Mucosa of rectum (tissue), 2 donors: ENCODE measurements around the gene SART3.

Experiments used
- H3K27ac ChIP-seq, 2 donors: one replicate each; pipeline ENCODE4 v1.7.0; 2013; ENCODE audit warnings: inconsistent platforms in 2 of 2, low read depth in 2 of 2, low read length in 2 of 2
- H3K27me3 ChIP-seq, 2 donors: one replicate each; pipeline ENCODE4 v1.7.0; 2013; ENCODE audit warnings: low read length in 2 of 2; ENCODE audit not compliant: control insufficient read depth in 2 of 2, insufficient read depth in 2 of 2
- H3K36me3 ChIP-seq, 2 donors: one replicate each; pipeline ENCODE4 v1.7.0; 2013; ENCODE audit warnings: low read length in 2 of 2; ENCODE audit not compliant: control insufficient read depth in 2 of 2, insufficient read depth in 2 of 2
- H3K4me1 ChIP-seq, 2 donors: one replicate each; pipeline ENCODE4 v1.7.0; 2013; ENCODE audit warnings: low read length in 2 of 2, mild to moderate bottlenecking in 1 of 2; ENCODE audit not compliant: control insufficient read depth in 2 of 2, insufficient read depth in 2 of 2
- H3K4me3 ChIP-seq, 2 donors: one replicate each; pipeline ENCODE4 v1.7.0; 2013; ENCODE audit warnings: low read length in 2 of 2
- H3K9ac ChIP-seq, 2 donors: one replicate each; pipeline ENCODE4 v1.7.0; 2013; ENCODE audit warnings: low read length in 2 of 2, low read depth in 1 of 2, mild to moderate bottlenecking in 1 of 2
- H3K9me3 ChIP-seq, 2 donors: one replicate each; pipeline ENCODE4 v1.7.0; 2013; ENCODE audit warnings: low read length in 2 of 2; ENCODE audit not compliant: control insufficient read depth in 2 of 2
- donor health status: healthy.
- donor health status: Normal muscosa, but diverticular disease.

SART3 gene

GRCh38 chr12:108570743-108571608, 10.0 kb upstream of the SART3 start:
- Histone ChIP-seq H3K9me3 (no peaks in the 10 kb centered on the region), H3K9ac (no peak overlapping the region), H3K36me3 (peaks cover 29 to 35% of the 10 kb centered on the region in 2 donors), H3K4me1 (peaks cover 17 to 31% of the 10 kb centered on the region in 2 donors), H3K27ac (no peak overlapping the region), H3K4me3 (no peak overlapping the region), H3K27me3 (no peaks in the 10 kb centered on the region)

- Histone ChIP-seq H3K36me3 (peaks cover 45 to 51% of the 10 kb centered on the region in 2 donors), H3K4me1 (peaks cover 18 to 38% of the 10 kb centered on the region in 2 donors), H3K9ac (peak overlapping the region in 1 of 2 donors; percentile 43), H3K4me3 (no peak overlapping the region), H3K9me3 (no peaks in the 10 kb centered on the region), H3K27me3 (no peaks in the 10 kb centered on the region), H3K27ac (peak overlapping the region; percentile 74 to 76)
Observed at GRCh38 chr12:108568338-108569154, 7.6 kb upstream of the SART3 start.

- no peaks in the 10 kb centered on the region for H3K9me3 ChIP-seq
- no peaks in the 10 kb centered on the region for H3K27me3 ChIP-seq
- H3K36me3 ChIP-seq: peaks cover 45 to 51% of the 10 kb centered on the region in 2 donors
- peaks cover 19 to 38% of the 10 kb centered on the region in 2 donors for H3K4me1 ChIP-seq
- H3K9ac ChIP-seq: no peak overlapping the region
- peak overlapping the region; percentile 74 to 76 for H3K27ac ChIP-seq
- H3K4me3 ChIP-seq: no peak overlapping the region
Observed at GRCh38 chr12:108567406-108568337, 6.7 kb upstream of the SART3 start.

- no peak overlapping the region for H3K9ac ChIP-seq
- H3K27me3 ChIP-seq: no peaks in the 10 kb centered on the region
- peaks cover 15 to 33% of the 10 kb centered on the region in 2 donors for H3K4me1 ChIP-seq
- H3K36me3 ChIP-seq: peaks cover 45 to 51% of the 10 kb centered on the region in 2 donors
- H3K9me3 ChIP-seq: no peaks in the 10 kb centered on the region
- H3K27ac ChIP-seq: peak overlapping the region; percentile 46 to 67
- H3K4me3 ChIP-seq: no peak overlapping the region
Observed at GRCh38 chr12:108566452-108566851, 5.5 kb upstream of the SART3 start.

GRCh38 chr12:108565976-108566375, 5.0 kb upstream of the SART3 start:
- no peaks in the 10 kb centered on the region for H3K9me3 ChIP-seq
- H3K27ac ChIP-seq: peak overlapping the region; percentile 46 to 67
- peaks cover 15 to 28% of the 10 kb centered on the region in 2 donors for H3K4me1 ChIP-seq
- no peak overlapping the region for H3K4me3 ChIP-seq
- no peaks in the 10 kb centered on the region for H3K27me3 ChIP-seq
- H3K36me3 ChIP-seq: peaks cover 45 to 51% of the 10 kb centered on the region in 2 donors
- H3K9ac ChIP-seq: no peak overlapping the region

GRCh38 chr12:108565146-108565545, 4.2 kb upstream of the SART3 start:
- H3K27me3 ChIP-seq: no peaks in the 10 kb centered on the region
- peaks cover 45 to 51% of the 10 kb centered on the region in 2 donors for H3K36me3 ChIP-seq
- no peak overlapping the region for H3K4me3 ChIP-seq
- no peaks in the 10 kb centered on the region for H3K9me3 ChIP-seq
- no peak overlapping the region for H3K27ac ChIP-seq
- no peak overlapping the region for H3K9ac ChIP-seq
- peaks cover 16 to 32% of the 10 kb centered on the region in 2 donors for H3K4me1 ChIP-seq

GRCh38 chr12:108564724-108565123, 3.8 kb upstream of the SART3 start:
- Histone ChIP-seq H3K27ac (no peak overlapping the region), H3K9ac (no peak overlapping the region), H3K4me1 (peaks cover 20 to 36% of the 10 kb centered on the region in 2 donors), H3K4me3 (no peak overlapping the region), H3K36me3 (peaks cover 45 to 51% of the 10 kb centered on the region in 2 donors), H3K9me3 (no peaks in the 10 kb centered on the region), H3K27me3 (no peaks in the 10 kb centered on the region)

GRCh38 chr12:108563804-108564151, 2.8 kb upstream of the SART3 start:
- Histone ChIP-seq H3K9me3 (no peaks in the 10 kb centered on the region), H3K36me3 (peaks cover 44% of the 10 kb centered on the region in 2 donors), H3K27me3 (no peaks in the 10 kb centered on the region), H3K4me1 (peaks cover 27 to 44% of the 10 kb centered on the region in 2 donors), H3K27ac (peak overlapping the region in 1 of 2 donors; percentile 88), H3K9ac (peak overlapping the region; percentile 86 to 92), H3K4me3 (peak overlapping the region; percentile 82 to 94)

GRCh38 chr12:108563136-108563803, 2.3 kb upstream of the SART3 start:
- H3K9ac ChIP-seq: peak overlapping the region; percentile 86 to 92
- H3K4me1 ChIP-seq: peaks cover 28 to 43% of the 10 kb centered on the region in 2 donors
- H3K27ac ChIP-seq: peak overlapping the region; percentile 88
- H3K36me3 ChIP-seq: peaks cover 39% of the 10 kb centered on the region in 2 donors
- no peaks in the 10 kb centered on the region for H3K9me3 ChIP-seq
- H3K4me3 ChIP-seq: peak overlapping the region; percentile 82 to 94
- no peaks in the 10 kb centered on the region for H3K27me3 ChIP-seq
